ENCODE measurements around the gene KIF5C.

- TF ChIP-seq CTCF (IDR thresholded peaks at IDR 0.05) = no peak
- TF ChIP-seq POLR2A (IDR thresholded peaks at IDR 0.05) = no peak
Measured at GRCh38 chr2:149068996-149069888, 194.2 kb downstream of the KIF5C start.

Data from Peyer's patch (tissue), 4 donors.